Heart left ventricle (tissue), 13 donors: ENCODE results near the gene NUTM2B.
"Not testable (repeated sequence)": the region's sequence is repeated elsewhere in the genome, so short reads cannot be mapped to it uniquely, and the experiment has no call there.

Source experiments
- CTCF ChIP-seq, 12 donors: fragments of 200-600 bp; sonication (generic) in 4 of 12; IDR thresholded peaks; one replicate each; pipeline versions ENCODE4 v1.5.0 to v1.8.0; 2018 to 2022; ENCODE audit warnings: antibody characterized with exemption in 12 of 12, mild to moderate bottlenecking in 5 of 12
- POLR2A ChIP-seq, 2 donors: fragments of 450-650 bp; IDR thresholded peaks; one replicate each; pipeline ENCODE4 v1.6.1; 2017; ENCODE audit warnings: antibody characterized with exemption in 2 of 2, mild to moderate bottlenecking in 2 of 2, moderate library complexity in 2 of 2
- donor health status: ischemic (EF 13 %, LVEDD 7.1; RV severe dilation, severe dysfunction).
- donor health status: DM: no; HTN: yes; CAD: no.
- donor health status: DM: no; HTN: no; CAD: no.
- donor health status: ischemic (EF 25% LVEDD 6.9; RV normal size, moderate dysfunction).
- donor health status: ischemic (EF 25% LVEDD 5.7; RV mildly dilated, moderate dysfunction).
- donor health status: ischemic (EF 35%, LVEDD 5.7; RV mildly dilated, moderate dysfunction).
- donor health status: nonischemic (EF 11% LVEDD 7.7; RV severe dilation, severe dysfunction).
- donor health status: DM: yes; HTN: yes; CAD: no.
- donor health status: PGD.
- donor health status: ischemic (EF 29% LVEDD 5.4; RV normal size, mild dysfunction).
- donor health status: nonischemic (EF 23%, LVEDD 6.1; RV moderate dilation, normal function).

- not testable (repeated sequence) for TF ChIP-seq CTCF, POLR2A (IDR thresholded peaks at IDR 0.05)
These were observed at the start of gene NUTM2B for GRCh38 chr10:79702927-79703326.
